Putamen (tissue), 1 donor: ENCODE measurements around the gene TRIM8.

Source experiments
- DNase-seq: peaks from one replicate; pipeline ENCODE4 v3.0.0-alpha.2; 2016; ENCODE audit warnings: low spot score

Gene TRIM8

DNA sequence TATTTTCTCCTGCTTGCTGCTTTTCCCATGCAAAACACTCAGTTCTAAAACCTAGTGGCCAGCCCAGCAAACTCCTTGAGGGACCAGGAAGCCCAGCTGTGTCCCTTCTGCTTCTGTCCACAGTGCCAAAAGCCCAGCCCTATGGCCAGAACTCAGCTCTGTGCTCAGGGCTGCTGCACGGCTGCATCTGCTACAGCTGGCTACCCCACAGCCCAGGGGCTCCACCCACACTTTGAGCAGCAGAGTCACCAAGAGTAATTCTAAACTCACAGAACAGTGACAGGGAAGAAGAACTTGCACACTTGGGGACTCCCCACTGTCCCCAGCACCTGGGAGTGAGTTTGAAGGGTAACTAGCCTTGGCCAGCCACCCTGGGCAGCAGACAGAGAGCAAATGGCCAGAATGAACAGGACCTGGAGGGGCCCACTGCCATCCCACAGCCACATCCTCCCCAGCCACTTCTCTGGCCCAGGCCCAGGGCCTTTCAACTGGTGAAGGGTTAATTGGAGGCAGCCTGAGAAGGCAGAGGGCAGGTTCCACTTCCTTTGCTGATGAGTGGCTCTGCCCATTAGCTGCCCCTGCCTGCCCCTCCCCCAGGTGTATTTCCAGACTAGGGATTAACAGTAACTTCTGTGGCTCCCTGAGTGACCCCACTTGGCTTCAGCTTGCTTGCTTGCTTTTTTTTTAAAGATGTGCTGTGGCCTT, 28.1 kb upstream of the TRIM8 start:
- no peak for DNase-seq

DNA sequence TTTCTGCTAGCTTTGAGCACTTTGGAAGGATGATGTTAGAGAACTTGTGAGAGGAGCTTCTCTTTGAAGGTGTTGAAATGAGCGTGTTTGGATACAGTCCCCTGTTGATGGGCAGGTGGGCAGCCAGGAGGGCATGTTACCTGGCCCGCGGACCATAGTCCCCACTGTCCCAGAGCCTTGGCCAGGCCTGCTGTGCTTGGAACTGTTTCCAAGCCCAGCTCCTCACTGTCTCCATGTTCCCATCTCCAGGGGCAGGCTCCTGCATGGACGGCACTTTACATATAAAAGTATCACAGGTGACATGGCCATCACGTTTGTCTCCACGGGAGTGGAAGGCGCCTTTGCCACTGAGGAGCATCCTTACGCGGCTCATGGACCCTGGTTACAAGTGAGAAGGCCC, 27.2 kb upstream of the TRIM8 start:
- DNase-seq = no peak

DNA sequence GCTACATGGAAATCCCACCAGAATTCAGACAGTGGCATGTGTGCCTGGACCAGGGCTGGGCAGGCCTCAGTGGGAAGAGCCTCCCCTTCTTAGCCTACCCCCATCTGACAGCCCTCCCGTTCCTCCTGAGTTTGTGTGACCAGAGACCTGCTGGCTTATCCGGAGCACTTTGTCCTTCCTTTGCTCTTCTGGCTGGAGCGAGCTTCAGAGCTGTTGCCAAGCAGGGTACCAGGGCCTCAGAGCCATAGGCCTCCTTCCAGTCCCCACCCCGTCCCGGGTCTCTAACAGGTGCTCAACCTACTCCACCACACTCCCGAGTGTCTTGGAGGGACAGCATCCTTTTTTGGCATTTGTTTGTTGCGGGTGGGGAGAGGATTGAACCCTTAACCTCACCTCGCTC, 26.5 kb upstream of the TRIM8 start:
- no peak for DNase-seq

DNA sequence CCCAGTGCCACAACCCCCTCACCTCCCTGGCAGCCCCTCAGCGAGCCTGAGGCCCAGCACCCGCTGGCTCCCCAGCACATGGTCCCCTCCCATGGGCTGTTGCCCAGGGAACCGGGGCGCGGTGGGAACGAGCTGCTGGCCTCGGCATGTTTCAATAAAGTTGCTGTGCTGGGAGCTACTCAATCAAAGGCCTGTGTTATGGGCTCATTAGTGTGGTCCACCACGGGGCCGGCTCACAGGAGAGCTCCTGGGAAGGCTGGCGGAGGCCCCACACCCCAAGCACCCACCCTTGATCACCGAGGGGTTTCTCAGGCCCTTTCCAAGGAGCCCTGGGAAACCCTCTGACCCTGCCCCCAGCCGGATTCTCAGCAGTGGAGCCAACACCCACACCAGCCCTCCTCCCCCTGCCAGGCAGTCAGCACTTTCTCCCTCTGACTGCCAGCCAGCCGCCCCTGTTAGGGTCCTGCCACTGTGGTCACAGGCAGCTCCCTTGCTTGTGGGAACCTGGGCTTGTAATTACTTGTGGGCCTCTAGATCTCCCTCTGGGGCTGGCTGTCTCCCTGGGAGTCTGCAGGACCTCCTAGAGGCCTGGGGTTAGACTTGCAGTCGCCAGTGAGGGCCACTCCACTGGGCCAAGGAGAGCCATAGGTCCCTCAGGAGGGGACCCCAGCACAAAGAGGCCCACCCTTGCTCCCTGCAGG, 24.8 kb upstream of the TRIM8 start:
- DNase-seq = peak; percentile 56

DNA sequence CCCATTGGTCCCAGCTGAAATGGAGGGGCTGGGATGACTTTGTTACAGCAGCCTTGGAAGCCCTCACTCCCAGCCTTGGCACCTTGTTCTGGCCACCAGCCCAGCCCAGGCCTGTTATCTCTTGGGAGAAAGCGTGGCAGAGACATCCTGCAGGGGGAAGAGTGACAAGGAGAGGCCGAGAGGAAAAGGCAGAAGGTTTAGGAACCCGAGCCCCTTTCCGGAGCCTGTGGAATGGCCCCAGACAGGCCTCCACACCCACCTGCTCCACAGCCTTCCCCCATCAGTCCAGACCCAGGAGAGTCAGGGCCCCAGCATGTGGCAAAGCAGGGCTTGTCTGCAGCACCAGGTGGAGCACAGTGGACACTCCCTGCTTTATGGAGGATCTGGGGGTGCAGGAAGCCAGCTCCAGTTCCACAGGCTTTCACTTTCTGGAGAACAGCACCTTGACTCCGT, 24.1 kb upstream of the TRIM8 start:
- no peak for DNase-seq

DNA sequence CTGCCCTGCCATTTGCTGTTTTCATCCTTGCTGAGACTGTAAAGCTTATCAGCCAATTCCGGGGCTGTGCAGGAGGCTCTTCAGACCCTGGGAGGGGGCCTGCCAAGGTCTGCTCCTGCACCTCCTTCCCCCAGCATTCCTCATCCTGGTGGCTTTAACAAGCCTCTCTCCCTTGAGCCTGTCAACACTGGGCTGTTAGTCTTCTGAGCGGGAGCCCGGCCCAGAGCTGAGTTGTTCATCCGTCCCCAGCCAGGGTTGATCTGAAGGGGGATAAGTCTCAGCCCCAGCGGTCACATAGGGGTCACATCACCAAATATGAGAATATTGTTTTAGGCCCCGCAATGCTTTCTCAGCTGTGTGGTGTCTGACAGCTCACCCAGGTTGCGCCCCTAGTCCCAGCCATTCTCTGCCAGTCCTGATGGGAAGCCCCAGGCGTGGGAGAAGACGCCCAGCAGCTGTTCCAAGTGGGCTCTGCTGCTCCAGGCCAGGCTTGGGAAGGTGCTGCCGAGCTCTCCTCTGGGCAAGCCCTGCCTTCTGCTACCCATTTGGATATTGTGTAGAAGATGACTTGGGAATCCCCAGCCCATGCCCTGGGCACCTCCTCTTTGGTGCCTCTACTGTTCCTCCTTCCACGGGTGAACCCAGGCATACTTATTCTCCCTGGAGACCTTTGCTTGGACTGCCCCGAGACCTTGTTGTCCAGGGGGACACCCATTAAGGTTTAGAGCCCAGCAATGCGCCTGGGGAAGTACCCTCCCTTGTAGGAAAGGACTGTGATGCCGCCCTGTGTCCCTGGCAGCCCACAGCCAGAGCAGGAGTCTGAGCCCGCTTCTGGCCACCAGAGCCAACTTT, 23.5 kb upstream of the TRIM8 start:
- no peak for DNase-seq

DNA sequence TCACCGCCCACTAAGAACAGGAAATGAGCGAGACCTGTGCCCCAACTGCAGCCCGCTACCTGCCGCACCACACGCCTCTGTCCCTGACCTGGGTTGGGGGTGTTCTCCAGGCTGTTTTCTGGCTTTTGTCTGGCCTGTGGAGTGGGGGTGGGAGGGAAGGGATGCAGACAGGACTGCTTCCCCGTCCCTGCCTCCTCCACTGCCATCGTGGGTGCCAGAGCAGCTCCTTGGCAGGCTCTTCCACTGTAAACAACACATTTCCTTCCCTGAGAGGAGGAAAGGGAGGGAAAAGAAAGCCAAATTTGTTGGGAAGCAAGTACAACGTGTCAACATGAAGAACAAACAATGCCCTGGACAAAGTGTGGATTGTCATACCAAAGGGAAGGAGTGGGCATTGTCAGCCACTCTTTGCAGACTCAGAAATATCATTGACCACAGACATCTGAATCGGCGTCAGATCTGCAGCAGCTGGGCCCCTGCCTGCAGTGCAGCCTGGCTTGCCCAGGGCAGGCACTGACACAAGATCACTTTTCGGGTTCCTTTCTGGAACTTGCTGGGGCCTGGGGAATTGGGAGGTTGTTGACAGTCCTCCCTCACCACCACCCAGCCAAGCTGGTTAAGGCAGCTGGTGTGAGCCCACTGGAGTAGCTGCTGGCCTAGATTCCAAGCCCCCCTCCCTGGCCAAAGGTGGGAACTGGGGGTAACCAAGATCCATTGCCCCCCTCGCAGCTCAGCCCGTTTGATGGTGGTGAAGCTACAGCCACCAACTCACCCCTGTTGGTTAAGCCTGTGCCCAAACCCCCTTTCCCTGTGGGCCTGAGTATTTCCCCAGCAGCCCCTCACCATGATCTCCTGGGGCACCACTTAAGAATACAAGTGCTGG, 22.6 kb upstream of the TRIM8 start:
- no peak for DNase-seq

DNA sequence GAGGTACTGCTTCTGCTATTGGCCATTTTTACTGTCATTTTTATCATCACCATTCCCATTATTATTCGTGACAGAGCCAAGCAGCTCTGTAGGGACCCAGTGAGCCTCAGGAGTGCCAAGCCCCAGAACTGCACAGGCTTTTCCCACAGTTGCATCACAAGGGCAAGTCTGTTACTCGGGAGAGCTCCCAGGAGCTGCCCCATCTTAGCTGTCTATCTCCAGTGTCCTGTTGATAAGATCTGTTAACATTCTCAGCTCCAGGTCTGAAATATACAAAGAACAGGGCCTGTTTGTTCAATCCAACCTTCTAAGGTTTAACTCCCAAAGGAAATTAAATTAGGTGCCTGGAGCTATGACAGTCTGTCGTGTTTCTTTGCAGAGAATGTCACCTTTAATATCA, 20.2 kb upstream of the TRIM8 start:
- no peak for DNase-seq

DNA sequence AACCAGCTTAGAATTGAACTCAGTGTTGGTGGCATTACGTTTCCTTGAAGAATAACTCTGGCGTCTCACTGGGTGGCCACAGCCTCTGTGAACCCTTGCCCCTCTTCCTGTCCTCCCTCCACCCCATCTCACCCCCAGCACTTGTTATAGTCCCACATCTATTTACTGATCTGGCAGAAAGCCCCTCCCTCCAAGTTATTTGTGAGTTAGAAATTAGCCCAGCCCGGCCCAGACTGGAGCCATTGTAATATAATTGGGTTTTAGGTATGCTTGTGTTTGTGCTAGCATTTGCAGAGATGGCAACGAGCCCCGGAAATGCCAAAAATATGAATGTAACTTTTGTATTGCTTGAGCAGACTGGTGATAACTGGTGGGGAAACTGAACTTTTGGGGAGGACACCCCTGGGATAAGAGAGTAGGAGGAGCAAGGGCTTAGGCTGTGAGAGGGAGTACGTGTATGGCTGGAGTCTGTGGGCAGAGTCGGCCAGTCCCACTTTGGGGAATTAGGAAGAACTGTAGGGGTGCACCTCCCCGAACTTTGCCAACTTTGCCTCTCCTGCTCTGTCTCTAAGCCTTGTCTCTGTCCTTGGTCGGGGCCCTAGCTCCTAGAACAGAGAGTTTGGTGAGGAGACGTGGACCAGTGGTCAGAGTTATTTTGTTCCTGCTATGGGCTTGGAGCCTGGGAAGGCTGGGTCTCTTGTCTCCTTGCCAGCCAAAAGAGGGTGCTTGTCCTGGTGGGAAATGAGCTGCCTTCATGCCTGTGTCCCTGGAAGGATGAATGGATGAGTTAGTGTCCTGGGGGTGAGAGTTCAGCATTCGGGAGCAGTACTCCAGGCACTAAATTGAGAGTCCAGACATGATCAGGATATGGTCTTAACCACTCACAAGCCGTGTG, 19.3 kb upstream of the TRIM8 start:
- DNase-seq = no peak

DNA sequence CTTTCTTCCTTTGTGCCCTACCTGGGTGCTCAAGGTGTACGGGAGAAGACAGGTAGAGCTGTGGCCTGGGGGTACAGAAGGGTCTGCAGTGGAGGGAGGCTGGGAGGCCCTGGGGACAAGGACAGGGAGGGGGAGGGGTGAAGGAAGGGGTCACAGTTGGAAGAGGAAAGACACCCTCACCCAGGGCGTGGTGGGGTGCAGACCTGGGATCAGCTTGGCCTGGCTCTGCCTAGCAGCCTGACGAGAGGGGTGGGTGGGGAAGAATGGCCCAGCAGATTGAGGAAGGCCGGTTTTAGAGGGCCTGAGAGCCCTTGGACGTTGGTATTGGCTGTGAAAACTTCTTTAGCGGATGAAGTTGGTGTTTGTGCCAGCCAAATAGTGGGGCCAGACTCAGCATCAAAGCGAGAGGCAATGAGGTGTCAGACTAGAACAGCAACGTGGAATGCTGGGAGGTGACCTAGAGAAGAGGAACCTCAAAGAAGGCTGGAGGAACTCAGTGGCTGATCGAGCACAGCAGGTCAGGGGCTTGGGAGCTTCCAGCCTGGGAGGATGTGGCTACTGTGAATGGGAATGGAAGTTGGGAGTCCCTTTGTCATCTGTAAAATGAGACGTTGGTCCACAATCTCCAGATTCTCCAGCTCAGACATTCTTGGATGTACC, 18.1 kb upstream of the TRIM8 start:
- DNase-seq = no peak

DNA sequence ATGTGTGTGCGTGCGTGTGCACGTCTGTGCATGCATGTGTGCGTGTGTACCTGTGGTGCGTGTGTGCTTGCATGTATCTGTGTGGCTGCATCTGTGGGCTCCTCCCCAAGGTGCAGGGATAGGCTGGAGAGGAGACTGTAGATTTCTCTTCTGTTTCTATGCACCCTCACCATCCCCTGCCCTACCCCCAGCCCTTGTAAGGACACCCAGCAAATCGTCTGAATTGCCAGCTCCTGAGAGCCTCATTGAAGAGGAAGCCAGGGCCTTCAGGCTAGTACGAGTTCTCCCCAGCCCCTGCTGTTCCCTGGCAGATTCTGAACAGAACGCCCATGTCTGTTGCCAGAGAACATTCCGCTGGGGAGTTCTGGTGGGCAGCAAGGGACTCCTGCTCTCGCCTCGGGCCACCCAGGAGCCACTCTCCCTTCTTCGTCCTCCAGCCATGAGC, 17.0 kb upstream of the TRIM8 start:
- DNase-seq = peak; percentile 53

DNA sequence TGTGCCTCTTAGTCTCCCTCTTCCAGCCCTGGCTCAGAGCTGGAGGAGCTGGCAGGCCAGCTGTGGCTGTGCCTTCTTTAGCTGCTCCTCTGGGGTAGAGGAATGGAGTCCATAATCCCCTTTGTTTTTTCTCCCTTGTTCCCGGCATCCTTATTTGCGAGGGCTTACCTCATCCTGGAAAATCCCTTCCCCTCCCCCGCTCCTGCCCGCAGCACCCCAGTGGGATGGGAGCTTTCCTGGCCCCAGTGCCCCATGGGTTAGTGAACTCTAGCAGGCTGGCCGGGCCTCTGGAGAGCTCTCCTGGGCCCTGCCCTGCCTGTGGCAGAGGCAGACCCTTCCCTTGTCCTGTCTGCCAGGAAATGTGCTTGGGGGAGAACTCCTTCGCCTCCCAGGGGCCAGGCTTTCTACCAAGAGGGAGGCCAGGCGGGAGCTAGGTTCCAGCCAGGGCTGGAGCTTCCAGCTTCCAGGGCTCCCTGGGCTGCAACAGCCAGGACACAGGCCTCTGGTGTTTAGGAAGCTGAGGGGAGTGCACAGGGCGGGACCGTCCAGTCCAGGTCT, 16.5 kb upstream of the TRIM8 start:
- DNase-seq = peak; percentile 52

DNA sequence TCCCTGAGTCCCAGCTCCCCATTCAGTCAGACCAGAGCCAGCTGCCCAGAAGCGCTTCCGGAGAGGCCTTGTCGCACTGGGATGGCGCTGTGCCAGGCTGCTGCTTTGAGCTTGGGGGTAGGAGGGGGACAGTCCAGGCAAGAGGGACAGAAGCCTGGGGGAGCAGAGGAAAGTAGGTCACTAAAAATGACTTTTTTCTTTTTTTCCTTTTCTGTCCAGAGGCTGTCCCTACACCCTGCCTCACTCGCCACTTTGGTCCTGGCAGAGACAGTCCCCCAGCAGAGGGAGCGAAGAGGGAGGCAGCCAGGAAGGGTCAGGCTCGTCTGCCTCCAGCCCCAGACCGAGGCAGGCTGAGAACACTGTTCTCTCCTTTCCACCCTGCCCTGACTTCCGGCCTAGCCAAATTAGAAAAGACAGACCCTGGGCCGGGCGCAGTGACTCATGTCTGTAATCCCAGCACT, 15.8 kb upstream of the TRIM8 start:
- DNase-seq = peak; percentile 88

DNA sequence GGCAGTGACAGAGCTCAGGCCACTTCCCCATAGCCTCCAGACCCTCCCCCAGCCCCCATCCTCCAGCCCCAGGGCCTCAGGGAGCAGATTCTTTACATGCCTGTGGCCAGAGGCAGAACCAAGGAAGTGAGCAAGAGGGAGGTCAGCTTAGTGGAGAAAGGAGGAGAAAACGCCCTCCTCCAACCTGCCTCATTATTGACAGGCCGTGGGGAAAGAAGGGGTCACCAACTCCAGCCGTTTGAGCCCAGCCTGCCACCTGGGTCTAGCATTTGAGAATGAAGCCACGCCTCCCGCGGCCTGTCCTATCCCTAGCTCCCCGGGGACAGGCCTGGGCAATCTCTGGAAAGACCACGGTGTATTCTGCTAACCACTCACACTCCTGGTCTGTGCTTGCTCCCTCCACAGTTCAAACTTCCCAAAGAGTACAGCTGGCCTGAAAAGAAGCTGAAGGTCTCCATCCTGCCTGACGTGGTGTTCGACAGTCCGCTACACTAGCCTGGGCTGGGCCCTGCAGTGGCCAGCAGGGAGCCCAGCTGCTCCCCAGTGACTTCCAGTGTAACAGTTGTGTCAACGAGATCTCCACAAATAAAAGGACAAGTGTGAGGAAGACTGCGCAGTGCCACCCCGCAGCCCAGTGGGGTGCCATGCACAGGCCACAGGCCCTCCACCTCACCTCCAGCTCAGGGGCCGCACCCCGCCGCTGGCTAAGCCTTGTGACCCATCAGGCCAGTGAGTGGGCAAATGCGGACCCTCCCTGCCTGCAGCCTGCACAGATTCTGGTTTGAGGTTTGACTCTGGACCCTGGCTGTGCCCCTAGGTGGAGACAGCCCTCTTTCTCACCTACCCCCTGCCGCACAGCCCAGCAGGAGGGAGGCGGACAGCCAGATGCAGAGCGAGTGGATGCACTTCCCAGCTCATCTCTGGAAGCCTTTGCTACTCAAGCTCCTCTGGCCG, 14.3 kb upstream of the TRIM8 start:
- DNase-seq = no peak

DNA sequence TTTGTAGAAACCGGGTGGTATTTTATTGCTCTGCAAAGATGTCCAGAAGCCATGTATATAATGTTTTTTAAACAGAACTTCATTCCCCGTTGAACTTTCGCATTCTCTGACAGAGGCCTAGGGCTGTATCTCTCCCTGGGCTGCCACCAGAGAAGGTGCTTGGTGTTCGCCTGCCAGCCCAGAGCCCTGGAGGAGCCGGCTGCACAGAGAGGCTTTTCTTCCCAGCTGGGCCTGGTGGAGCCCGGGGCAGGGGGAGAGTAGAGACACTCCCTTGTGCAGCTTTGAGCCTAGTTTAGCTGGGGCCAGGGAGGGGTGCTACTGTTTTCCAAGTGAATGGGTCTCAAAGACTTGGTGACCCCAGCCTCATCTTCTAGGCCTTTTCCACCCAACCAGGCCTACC, 13.6 kb upstream of the TRIM8 start:
- no peak for DNase-seq

DNA sequence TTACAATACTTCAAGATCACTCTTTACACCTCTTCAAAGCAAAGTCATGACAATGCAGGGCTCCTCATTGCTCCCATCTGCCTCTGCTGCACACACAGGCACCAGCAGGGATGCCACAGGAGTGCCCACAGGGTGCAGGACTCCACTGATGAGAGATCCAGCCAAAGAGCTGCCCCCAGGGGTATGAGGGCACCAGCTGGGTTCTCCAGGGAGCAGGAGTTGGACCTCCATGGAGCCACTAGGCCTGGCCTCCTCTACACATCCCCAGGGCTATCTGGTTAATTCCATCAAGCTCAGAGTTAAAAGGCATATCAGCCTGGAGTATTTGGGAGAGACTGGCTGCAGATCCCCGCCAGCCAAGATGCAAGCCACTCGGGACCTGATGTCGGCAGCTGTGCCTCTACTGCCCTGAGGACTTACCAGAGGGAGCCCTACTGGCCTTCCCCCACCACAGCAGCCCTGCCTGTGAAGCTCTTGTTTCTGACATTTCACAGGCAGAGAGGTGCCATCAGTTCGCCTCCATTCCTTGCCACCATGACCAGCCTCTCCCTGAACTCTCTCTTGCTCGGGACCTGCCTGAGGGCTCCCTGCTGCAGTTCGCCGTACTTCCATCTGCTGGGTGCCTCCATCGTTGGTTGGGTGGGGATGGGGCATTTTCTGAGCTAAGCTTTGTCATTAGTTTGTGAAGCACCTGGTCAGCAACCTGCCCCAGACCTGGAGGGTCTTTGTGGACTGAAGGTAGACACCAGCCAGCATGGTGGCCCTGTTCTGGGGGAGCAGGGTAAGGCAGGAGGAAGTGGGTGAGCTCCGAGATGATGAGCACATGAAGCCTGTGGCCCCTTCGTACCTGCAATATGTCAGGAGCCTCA, 12.5 kb upstream of the TRIM8 start:
- no peak for DNase-seq

DNA sequence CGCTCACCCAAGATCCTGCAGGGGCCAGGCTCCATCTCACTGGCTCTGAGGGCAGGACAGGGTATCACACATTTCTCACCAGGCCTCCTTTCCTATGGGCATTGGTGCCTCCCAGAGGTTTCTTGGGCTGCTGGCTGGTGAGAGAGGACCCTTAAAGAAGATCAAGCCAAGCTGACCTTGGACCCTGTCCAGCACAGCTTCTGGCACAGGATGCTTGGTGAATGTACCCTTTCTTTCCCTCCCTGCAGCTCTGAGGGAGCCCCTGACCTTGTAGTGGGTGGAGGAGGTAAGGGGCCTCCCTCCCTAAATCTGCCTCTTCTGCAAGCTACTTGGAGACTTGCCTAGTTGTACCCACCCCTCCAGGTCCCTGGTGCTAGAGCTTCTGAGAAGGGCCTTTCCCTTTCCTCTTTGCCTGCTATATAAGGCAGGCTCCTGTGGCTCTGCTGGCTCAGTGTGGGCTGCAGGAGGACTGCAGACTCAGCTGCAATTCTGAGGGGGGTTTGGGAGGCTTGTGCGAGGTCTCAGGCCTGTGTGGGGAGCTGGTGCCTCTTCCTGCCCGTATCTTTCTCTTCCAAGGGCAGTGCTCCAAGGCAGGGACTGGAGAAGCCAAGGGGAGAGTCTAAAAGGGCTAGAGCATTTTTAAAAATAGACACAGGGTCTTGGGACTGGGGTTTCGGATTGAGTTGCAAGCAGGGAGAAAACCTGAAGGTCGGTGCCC, 11.7 kb upstream of the TRIM8 start:
- no peak for DNase-seq
